Measurements from ENCODE around the gene SPEG. TPM values are rescaled to one million over a fixed set of nuclear protein-coding genes. Genes with fewer than 3 reads are reported as not detected.

SPEG gene
- total and polyA plus RNA-seq, 2 experiments from 2014 or later, result 12.6 to 32.4 TPM

- Histone ChIP-seq H3K27ac (ENCODE audit: low read depth) (no peak overlapping the region), H3K9me2 (ENCODE audit: insufficient read depth) (no peaks in the 10 kb centered on the region), H3K4me2 (no peak overlapping the region), H3F3A (replicated peaks; ENCODE audit: low read depth) (no peaks in the 10 kb centered on the region), H3K36me3 (ENCODE audit: insufficient read depth) (no peaks in the 10 kb centered on the region), H2AFZ (no peak overlapping the region), H3K4me1 (ENCODE audit: insufficient read depth) (no peaks in the 10 kb centered on the region; the same call in 1 of the 2 replicates), H3K4me3 (no peak overlapping the region), H4K20me1 (replicated peaks; ENCODE audit: insufficient read depth) (no peaks in the 10 kb centered on the region), H3K27me3 (ENCODE audit: insufficient read depth) (peaks cover 64% of the 10 kb centered on the region), H3K79me2 (replicated peaks; ENCODE audit: insufficient read depth) (no peaks in the 10 kb centered on the region)
- Mint-ChIP-seq H3K27me3 (ENCODE audit: insufficient read depth, low read depth, poor library complexity) (peaks cover 25% of the 10 kb centered on the region), H3K27ac (no peak overlapping the region), H3K36me3 (ENCODE audit: low read depth) (no peaks in the 10 kb centered on the region; the same call in 2 of the 3 replicates), H3K4me3 (no peak overlapping the region), H3K9me3 (no peaks in the 10 kb centered on the region), H3K4me1 (peaks cover 15% of the 10 kb centered on the region)
- ATAC-seq (no peak), DNase-seq (ENCODE audit: low spot score) (no peak)
- no peak for TF ChIP-seq EZH2phosphoT487 (IDR thresholded peaks at IDR 0.05; ENCODE audit: unreplicated experiment)
- TF ChIP-seq CTCF (conservative IDR thresholded peaks at IDR 0.05; ENCODE audit: low read depth in 2 of 2), result no peak
- TF ChIP-seq CREB1 (CRISPR knock-in tag; IDR thresholded peaks at IDR 0.05; ENCODE audit: low read depth), result no peak
- TF ChIP-seq, protein P1, sequence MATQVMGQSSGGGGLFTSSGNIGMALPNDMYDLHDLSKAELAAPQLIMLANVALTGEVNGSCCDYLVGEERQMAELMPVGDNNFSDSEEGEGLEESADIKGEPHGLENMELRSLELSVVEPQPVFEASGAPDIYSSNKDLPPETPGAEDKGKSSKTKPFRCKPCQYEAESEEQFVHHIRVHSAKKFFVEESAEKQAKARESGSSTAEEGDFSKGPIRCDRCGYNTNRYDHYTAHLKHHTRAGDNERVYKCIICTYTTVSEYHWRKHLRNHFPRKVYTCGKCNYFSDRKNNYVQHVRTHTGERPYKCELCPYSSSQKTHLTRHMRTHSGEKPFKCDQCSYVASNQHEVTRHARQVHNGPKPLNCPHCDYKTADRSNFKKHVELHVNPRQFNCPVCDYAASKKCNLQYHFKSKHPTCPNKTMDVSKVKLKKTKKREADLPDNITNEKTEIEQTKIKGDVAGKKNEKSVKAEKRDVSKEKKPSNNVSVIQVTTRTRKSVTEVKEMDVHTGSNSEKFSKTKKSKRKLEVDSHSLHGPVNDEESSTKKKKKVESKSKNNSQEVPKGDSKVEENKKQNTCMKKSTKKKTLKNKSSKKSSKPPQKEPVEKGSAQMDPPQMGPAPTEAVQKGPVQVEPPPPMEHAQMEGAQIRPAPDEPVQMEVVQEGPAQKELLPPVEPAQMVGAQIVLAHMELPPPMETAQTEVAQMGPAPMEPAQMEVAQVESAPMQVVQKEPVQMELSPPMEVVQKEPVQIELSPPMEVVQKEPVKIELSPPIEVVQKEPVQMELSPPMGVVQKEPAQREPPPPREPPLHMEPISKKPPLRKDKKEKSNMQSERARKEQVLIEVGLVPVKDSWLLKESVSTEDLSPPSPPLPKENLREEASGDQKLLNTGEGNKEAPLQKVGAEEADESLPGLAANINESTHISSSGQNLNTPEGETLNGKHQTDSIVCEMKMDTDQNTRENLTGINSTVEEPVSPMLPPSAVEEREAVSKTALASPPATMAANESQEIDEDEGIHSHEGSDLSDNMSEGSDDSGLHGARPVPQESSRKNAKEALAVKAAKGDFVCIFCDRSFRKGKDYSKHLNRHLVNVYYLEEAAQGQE (IDR thresholded peaks at IDR 0.05; ENCODE audit: unreplicated experiment), result no peak
Observed at GRCh38 chr2:219437690-219438206, 3.1 kb downstream of the SPEG start.

GRCh38 chr2:219438453-219438852, 3.8 kb downstream of the SPEG start:
- Histone ChIP-seq H3F3A (replicated peaks; ENCODE audit: low read depth) (no peaks in the 10 kb centered on the region), H3K79me2 (replicated peaks; ENCODE audit: insufficient read depth) (no peaks in the 10 kb centered on the region), H3K4me1 (ENCODE audit: insufficient read depth) (no peaks in the 10 kb centered on the region; the same call in 1 of the 2 replicates), H3K27me3 (ENCODE audit: insufficient read depth) (peaks cover 71% of the 10 kb centered on the region), H4K20me1 (replicated peaks; ENCODE audit: insufficient read depth) (no peaks in the 10 kb centered on the region), H3K9me2 (ENCODE audit: insufficient read depth) (no peaks in the 10 kb centered on the region), H3K4me2 (no peak overlapping the region), H3K27ac (ENCODE audit: low read depth) (no peak overlapping the region), H3K4me3 (no peak overlapping the region), H3K36me3 (ENCODE audit: insufficient read depth) (no peaks in the 10 kb centered on the region), H2AFZ (no peak overlapping the region)
- ATAC-seq, result no peak
- Mint-ChIP-seq H3K4me3 (no peak overlapping the region), H3K4me1 (peaks cover 19% of the 10 kb centered on the region; the same call in 2 of the 3 replicates), H3K9me3 (no peaks in the 10 kb centered on the region), H3K36me3 (ENCODE audit: low read depth) (no peaks in the 10 kb centered on the region), H3K27me3 (ENCODE audit: insufficient read depth, low read depth, poor library complexity) (peaks cover 28% of the 10 kb centered on the region), H3K27ac (no peak overlapping the region)
- TF ChIP-seq EZH2 (IDR thresholded peaks at IDR 0.05; ENCODE audit: low read depth, unreplicated experiment) (no peak), EZH2phosphoT487 (IDR thresholded peaks at IDR 0.05; ENCODE audit: unreplicated experiment) (no peak), ZNF462 (CRISPR knock-in tag; IDR thresholded peaks at IDR 0.05) (no peak), ZNF114 (CRISPR knock-in tag; IDR thresholded peaks at IDR 0.05) (no peak)
- no peak for DNase-seq (ENCODE audit: low spot score)

Measured in GM23338 (cell line).